AG09309 (cell line): ENCODE data around the gene ANP32A.
A peak's percentile ranks its signal among the peaks of the same experiment; 100 is the strongest.

ENCODE experiments used
- DNase-seq: peaks from one replicate; pipeline ENCODE4 v3.0.0-alpha.2; 2010; ENCODE audit warnings: low read depth
- H3K4me3 ChIP-seq: 2 replicates; pipeline ENCODE4 v1.5.1; 2011; ENCODE audit warnings: mild to moderate bottlenecking, low read depth, low read length, moderate library complexity; ENCODE audit not compliant: control insufficient read depth
- TF ChIP-seq, protein P1 (sequence below): IDR thresholded peaks from 2 replicates; pipeline ENCODE4 v1.5.1; 2011; ENCODE audit warnings: mild to moderate bottlenecking, low read depth, low read length, inconsistent platforms; ENCODE audit not compliant: insufficient read depth, control insufficient read depth; ENCODE audit errors: missing control alignments

ANP32A gene

DNA sequence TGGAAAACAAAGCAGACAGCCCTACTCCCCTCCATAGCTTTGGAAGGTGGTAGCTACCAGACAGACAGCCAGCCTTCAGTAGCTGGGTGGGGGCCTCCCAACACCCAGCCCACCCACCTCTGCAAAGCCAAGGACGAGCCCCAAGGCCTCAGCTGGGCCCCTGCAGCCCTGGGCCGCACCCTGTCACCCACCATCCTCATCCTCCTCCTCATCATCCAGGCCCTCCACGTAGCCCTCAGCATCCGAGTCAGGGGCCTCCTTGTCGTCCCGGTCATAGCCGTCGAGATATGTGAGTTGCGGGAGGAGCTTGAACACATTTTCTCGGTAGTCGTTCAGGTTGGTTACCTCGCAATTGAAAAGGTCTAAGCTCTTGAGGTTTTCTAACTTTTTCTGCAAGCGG is 36.5 kb downstream of the ANP32A start:
- no peak for DNase-seq
- no peak overlapping the region for H3K4me3 ChIP-seq
- TF ChIP-seq, protein P1, sequence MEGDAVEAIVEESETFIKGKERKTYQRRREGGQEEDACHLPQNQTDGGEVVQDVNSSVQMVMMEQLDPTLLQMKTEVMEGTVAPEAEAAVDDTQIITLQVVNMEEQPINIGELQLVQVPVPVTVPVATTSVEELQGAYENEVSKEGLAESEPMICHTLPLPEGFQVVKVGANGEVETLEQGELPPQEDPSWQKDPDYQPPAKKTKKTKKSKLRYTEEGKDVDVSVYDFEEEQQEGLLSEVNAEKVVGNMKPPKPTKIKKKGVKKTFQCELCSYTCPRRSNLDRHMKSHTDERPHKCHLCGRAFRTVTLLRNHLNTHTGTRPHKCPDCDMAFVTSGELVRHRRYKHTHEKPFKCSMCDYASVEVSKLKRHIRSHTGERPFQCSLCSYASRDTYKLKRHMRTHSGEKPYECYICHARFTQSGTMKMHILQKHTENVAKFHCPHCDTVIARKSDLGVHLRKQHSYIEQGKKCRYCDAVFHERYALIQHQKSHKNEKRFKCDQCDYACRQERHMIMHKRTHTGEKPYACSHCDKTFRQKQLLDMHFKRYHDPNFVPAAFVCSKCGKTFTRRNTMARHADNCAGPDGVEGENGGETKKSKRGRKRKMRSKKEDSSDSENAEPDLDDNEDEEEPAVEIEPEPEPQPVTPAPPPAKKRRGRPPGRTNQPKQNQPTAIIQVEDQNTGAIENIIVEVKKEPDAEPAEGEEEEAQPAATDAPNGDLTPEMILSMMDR: no peak

DNA sequence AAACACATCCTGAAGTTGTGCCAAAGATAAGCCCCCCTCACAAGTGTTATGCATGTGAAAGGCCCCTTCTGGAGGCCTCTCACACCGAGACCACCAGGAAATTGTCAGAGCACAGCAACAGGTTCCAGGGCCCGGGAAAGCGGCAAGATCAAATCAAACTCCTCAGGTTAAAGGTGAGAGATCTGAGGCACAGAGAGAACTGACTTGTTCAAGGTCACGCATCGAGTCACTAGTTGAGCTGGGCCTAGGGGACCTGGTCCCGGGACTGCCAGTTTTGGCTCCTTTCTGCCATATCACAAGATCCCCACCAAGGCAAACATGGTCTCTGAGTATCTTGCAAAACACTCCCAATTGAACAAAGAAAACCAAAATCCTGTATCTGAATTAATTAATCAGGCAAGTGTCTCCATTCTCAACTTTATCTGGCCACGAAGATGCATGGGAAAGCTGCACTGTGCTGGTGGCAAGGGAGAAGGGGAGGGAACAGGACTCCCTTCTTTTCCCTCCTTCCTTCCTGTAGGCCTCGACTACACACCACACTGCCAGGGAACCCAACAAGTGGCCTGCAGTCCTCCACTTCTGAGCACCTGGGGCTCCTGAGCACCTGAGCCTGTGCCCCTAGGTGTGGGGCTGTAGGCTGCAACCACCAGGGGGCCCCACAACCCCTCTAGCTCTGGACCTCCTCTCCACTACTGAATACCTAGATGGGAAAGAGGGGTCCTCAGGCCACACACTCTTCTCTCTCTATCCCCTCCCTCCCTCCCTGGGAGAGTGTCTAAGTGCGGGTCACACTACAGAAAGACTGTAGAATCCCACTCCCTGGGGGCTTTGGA is 37.3 kb downstream of the ANP32A start:
- H3K4me3 ChIP-seq: no peak overlapping the region
- DNase-seq: no peak
- TF ChIP-seq, protein P1: peak; percentile 62

DNA sequence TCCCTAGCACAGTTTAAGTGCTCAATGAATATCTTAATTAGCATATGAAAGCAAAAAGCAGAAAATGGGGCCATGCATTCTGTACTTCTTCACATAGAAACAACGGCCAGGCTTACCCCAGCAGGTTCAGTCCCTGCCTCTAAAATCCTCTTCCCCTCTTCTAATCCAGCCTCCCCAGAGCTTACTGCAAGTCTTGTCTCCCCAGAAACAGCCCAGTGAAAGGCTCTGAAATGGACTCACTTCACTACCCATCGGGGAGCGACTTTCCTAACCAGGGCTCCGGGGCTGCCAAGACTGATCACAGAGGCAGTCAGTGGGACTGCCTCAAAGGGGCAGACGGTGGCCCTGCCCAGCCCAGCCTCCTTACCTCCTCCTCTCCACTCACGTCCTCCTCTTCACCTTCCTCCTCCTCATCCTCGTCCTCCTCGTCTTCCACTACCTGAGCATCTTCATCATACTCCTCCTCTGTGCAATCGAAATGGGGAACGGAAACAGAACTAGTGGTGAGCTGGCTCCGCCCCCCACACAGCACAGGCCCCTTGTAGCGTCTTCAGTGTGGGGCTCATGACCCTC is 38.0 kb downstream of the ANP32A start:
- no peak for DNase-seq
- TF ChIP-seq, protein P1: no peak
- no peak overlapping the region for H3K4me3 ChIP-seq

DNA sequence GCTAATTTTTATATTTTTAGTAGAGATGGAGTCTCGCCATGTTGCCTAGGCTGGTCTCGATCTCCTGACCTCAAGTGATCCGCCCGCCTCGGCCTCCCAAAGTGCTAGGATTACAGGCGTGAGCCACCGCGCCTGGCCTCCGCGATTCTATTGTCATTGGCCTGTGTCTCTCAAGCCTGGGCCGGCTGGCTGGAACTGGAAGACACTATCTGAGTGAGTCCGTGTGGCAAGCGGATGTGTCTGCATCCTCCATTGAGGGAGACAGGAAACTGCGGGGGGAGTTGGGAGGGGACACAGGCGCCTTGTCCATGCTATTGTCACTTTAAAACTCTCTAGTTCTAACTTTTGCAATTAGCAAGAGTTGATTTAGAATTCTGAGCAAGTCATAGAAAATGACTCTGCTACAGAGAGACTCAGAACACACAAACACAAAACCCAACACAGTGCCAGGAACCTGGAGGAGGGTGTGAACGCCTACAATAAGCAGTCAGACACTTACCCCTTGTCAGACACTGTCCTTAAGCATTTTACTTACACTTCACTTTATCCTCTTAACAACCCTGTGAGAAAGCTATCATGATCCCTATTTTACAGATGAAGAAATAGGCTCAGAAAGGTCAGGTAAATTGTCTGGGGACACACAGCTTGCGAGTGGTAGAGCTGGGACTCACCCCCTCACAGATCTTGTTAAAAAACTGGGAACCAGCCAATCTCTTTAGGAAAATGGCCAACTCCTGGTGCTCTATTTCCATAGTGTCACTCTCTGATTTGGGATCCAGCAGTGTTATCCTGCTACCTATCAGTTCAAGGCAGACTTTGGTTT is 38.7 kb downstream of the ANP32A start:
- DNase-seq: no peak
- TF ChIP-seq, protein P1: no peak
- no peak overlapping the region for H3K4me3 ChIP-seq

DNA sequence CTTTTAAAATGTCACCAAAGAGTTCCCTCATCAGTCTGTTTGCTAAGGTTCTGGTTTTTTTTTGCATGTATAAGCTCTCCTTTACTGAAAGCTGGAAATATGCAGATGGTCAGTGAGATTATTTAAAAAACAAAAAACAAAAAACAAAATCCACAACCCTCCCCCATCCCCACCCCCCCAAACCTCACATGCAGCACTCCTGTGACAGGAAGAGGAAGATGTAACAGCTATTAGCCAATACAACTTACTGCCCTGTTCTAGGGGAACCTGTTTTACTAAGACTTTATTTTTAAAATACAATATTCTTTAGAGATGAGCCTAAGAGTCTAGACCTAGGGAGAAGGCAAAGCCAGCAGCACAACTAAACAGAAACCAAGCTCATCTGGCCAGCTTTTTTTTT is 39.5 kb downstream of the ANP32A start:
- H3K4me3 ChIP-seq: no peak overlapping the region
- no peak for DNase-seq
- TF ChIP-seq, protein P1: no peak

DNA sequence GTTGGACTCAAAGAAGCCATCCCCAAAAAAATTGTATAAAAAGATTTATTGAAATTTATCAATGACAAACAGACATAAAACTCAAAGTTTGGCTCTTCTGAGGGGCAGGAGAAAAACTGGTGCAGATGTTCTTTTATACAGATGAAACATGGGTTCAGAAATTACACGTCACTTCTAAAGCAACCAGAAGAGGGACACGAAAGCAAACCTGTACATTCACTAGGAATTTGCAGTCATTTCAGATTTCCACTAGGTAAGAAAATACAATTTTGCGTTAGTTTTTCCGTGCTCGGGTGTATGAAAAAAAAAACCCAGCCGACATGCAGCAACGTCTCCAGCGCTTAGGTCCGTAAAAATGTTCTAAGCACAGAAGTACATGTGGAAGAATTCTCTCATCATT is 41.8 kb downstream of the ANP32A start:
- TF ChIP-seq, protein P1: no peak
- H3K4me3 ChIP-seq: no peak overlapping the region
- DNase-seq: no peak
